MCF 10A (cell line): ENCODE data around the gene PPFIBP1. TPM values are rescaled to one million over a fixed set of nuclear protein-coding genes. Genes with fewer than 3 reads are reported as not detected.

Source experiments
- BruUV-seq: library from RNA; stranded (reverse); fragments of 400-500 nt; replicated peaks from 2 replicates; lab custom pipeline; 2021; lab: Mats Ljungman, UMichigan
- CTCF ChIA-PET: fragments of 300-600 bp; sonication (Branson Sonifier 250); formaldehyde crosslinking; extraction: SDS; loops from one replicate; lab custom pipeline; 2021; ENCODE audit warnings: antibody characterized with exemption, inconsistent platforms; lab: Yijun Ruan, JAX
- POLR2A ChIA-PET: fragments of 300-600, 350-650 bp; sonication (Branson Sonifier 250); formaldehyde crosslinking; extraction: SDS; loops from one replicate; lab custom pipeline; 2020; ENCODE audit warnings: antibody characterized with exemption, inconsistent platforms; lab: Yijun Ruan, JAX
- DNase-seq: peaks from one replicate; pipeline ENCODE4 v3.0.0-alpha.2; 2018; ENCODE audit not compliant: unreplicated experiment
- H3K27ac Mint-ChIP-seq: one replicate; pipeline ENCODE4 v1.8.0; 2022; ENCODE audit warnings: mild to moderate bottlenecking, low read depth, mixed read lengths; ENCODE audit not compliant: unreplicated experiment
- H3K27me3 Mint-ChIP-seq: one replicate; pipeline ENCODE4 v1.8.0; 2022; ENCODE audit warnings: mixed read lengths; ENCODE audit not compliant: insufficient read depth, unreplicated experiment
- H3K36me3 Mint-ChIP-seq: one replicate; pipeline ENCODE4 v1.8.0; 2022; ENCODE audit warnings: mild to moderate bottlenecking, moderate library complexity, mixed read lengths; ENCODE audit not compliant: insufficient read depth, unreplicated experiment
- H3K4me1 Mint-ChIP-seq: one replicate; pipeline ENCODE4 v1.8.0; 2022; ENCODE audit warnings: mixed read lengths; ENCODE audit not compliant: insufficient read depth, unreplicated experiment
- H3K4me3 Mint-ChIP-seq: one replicate; pipeline ENCODE4 v1.8.0; 2022; ENCODE audit warnings: mild to moderate bottlenecking, moderate library complexity, mixed read lengths; ENCODE audit not compliant: unreplicated experiment
- H3K9me3 Mint-ChIP-seq: one replicate; pipeline ENCODE4 v1.8.0; 2022; ENCODE audit warnings: mixed read lengths; ENCODE audit not compliant: unreplicated experiment
- CTCF ChIP-seq: fragments of 200-600 bp; IDR thresholded peaks from one replicate; pipeline ENCODE4 v1.8.0; 2022; ENCODE audit warnings: antibody characterized with exemption, mild to moderate bottlenecking; ENCODE audit not compliant: unreplicated experiment
- intact Hi-C: fragments of 100-400 bp; cut with micrococcal nuclease; formaldehyde crosslinking; loops from 2 replicates; pipeline ENCODE4 v1.14.1; 2022
- total RNA-seq: library from RNA; stranded (reverse); gene quantifications from 2 replicates; pipeline ENCODE4 v1.2.3, GENCODE V29; 2022

The PPFIBP1 gene
- total RNA-seq, 1 experiment from 2014 or later = 82.6 TPM

- peak overlapping the region; percentile 97 for H3K4me3 Mint-ChIP-seq
- TF ChIP-seq CTCF = no peak
- peak overlapping the region; percentile 90 for H3K27ac Mint-ChIP-seq
- H3K9me3 Mint-ChIP-seq = no peaks in the 10 kb centered on the region
- ChIA-PET POLR2A (interaction anchor here (0.6 to 1.4 kb wide), 10 partner anchors 12 to 378 kb away, joined by 3 to 9 read pairs (median 3); partner anchors contain the start of genes KLHL42, MANSC4 and PPFIBP1), CTCF (interaction anchor here (0.7 kb wide), 1 partner anchor 10 kb away, joined by 3 read pairs; no protein-coding TSS in a partner anchor)
- H3K27me3 Mint-ChIP-seq = no peaks in the 10 kb centered on the region
- TSS peak; percentile 48 for BruUV-seq
- peaks cover 22% of the 10 kb centered on the region for H3K4me1 Mint-ChIP-seq
- H3K36me3 Mint-ChIP-seq = peaks cover 24% of the 10 kb centered on the region
- peak; percentile 21 for DNase-seq
- intact Hi-C loops = no loop called here
Measured at GRCh38 chr12:27711317-27711682, 187.3 kb downstream of the PPFIBP1 start.

GRCh38 chr12:27711967-27712366 is 188.0 kb downstream of the PPFIBP1 start:
- POLR2A ChIA-PET = interaction anchor here (0.6 to 1.4 kb wide), 9 partner anchors 11 to 254 kb away, joined by 3 to 9 read pairs (median 3); partner anchors contain the start of genes KLHL42, MANSC4 and PPFIBP1
- BruUV-seq = no TSS peak
- intact Hi-C loops = no loop called here
- TF ChIP-seq CTCF = no peak
- Mint-ChIP-seq H3K36me3 (peaks cover 31% of the 10 kb centered on the region), H3K4me1 (peaks cover 22% of the 10 kb centered on the region), H3K27ac (peak overlapping the region; percentile 90), H3K27me3 (no peaks in the 10 kb centered on the region), H3K4me3 (peak overlapping the region; percentile 97), H3K9me3 (no peaks in the 10 kb centered on the region)
- CTCF ChIA-PET = interaction anchor here (0.7 kb wide), 1 partner anchor 9 kb away, joined by 3 read pairs; no protein-coding TSS in a partner anchor
- no peak for DNase-seq

GRCh38 chr12:27723212-27723611 is 199.2 kb downstream of the PPFIBP1 start:
- Mint-ChIP-seq H3K36me3 (peaks cover 88% of the 10 kb centered on the region), H3K27me3 (no peaks in the 10 kb centered on the region), H3K4me1 (no peaks in the 10 kb centered on the region), H3K4me3 (no peak overlapping the region), H3K9me3 (no peaks in the 10 kb centered on the region), H3K27ac (peak overlapping the region; percentile 23)
- CTCF ChIA-PET = interaction anchor here (0.6 to 1.1 kb wide), 4 partner anchors 11 to 1204 kb away, joined by 3 to 6 read pairs (median 4); no protein-coding TSS in a partner anchor
- POLR2A ChIA-PET = interaction anchor here (0.6 to 1.6 kb wide), 2 partner anchors 12 to 659 kb away, joined by 4 to 6 read pairs; partner anchors contain the start of gene MRPS35
- BruUV-seq = no TSS peak
- DNase-seq = no peak
- TF ChIP-seq CTCF = no peak
- intact Hi-C loops = no loop called here

GRCh38 chr12:27730097-27730588 is 206.1 kb downstream of the PPFIBP1 start:
- POLR2A ChIA-PET = no interaction called here
- Mint-ChIP-seq H3K4me1 (peaks cover 5% of the 10 kb centered on the region), H3K27ac (no peak overlapping the region), H3K27me3 (no peaks in the 10 kb centered on the region), H3K9me3 (no peaks in the 10 kb centered on the region), H3K36me3 (peaks cover 63% of the 10 kb centered on the region), H3K4me3 (no peak overlapping the region)
- DNase-seq = no peak
- BruUV-seq = no TSS peak
- CTCF ChIA-PET = no interaction called here
- TF ChIP-seq CTCF = no peak
- intact Hi-C loops = loop anchor here (10.0 kb wide), 2 partner anchors 1235 to 1265 kb away; no protein-coding TSS in a partner anchor
